GM23338 (cell line): Measurements from ENCODE around the gene PAGE1. TPM values are rescaled to one million over a fixed set of nuclear protein-coding genes. Genes with fewer than 3 reads are reported as not detected.

Source experiments
- ATAC-seq: fragments of 200-7000 bp; cut with Tn5 transposase; 3 replicates; pipeline ENCODE4 v1.9.1; 2020
- DNase-seq: peaks from one replicate; pipeline ENCODE4 v3.0.0-alpha.2; 2015; ENCODE audit warnings: low spot score
- H2AFZ ChIP-seq: fragments of 200-600 bp; sonication (generic); 2 replicates; pipeline ENCODE4 v1.8.0; 2016; ENCODE audit warnings: antibody characterized with exemption, mild to moderate bottlenecking, moderate library complexity
- H3F3A ChIP-seq: fragments of 200-600 bp; sonication (generic); replicated peaks from 2 replicates; pipeline ENCODE4 v1.8.0; 2017; ENCODE audit warnings: antibody characterized with exemption, mixed run types, low read depth
- H3K27ac ChIP-seq: fragments of 200-600 bp; sonication (generic); 2 replicates; pipeline ENCODE4 v1.6.1; 2016; ENCODE audit warnings: low read depth
- H3K27me3 ChIP-seq: fragments of 200-600 bp; sonication (generic); 2 replicates; pipeline ENCODE4 v1.8.0; 2016; ENCODE audit warnings: mild to moderate bottlenecking, mixed run types, moderate library complexity; ENCODE audit not compliant: insufficient read depth
- H3K36me3 ChIP-seq: fragments of 200-600 bp; sonication (generic); 2 replicates; pipeline ENCODE4 v1.8.0; 2016; ENCODE audit warnings: mild to moderate bottlenecking; ENCODE audit not compliant: insufficient read depth
- H3K4me1 ChIP-seq: fragments of 200-600 bp; sonication (generic); 2 replicates; pipeline ENCODE4 v1.8.0; 2016; ENCODE audit warnings: mild to moderate bottlenecking, moderate library complexity; ENCODE audit not compliant: insufficient read depth
- H3K4me2 ChIP-seq: fragments of 200-600 bp; sonication (generic); 2 replicates; pipeline ENCODE4 v1.7.1; 2017; ENCODE audit warnings: mixed run types
- H3K4me3 ChIP-seq: fragments of 200-600 bp; sonication (generic); 2 replicates; pipeline ENCODE4 v1.6.1; 2016; ENCODE audit warnings: mixed run types
- H3K79me2 ChIP-seq: fragments of 200-600 bp; sonication (generic); replicated peaks from 2 replicates; pipeline ENCODE4 v1.8.0; 2017; ENCODE audit warnings: mild to moderate bottlenecking; ENCODE audit not compliant: insufficient read depth
- H3K9me2 ChIP-seq: fragments of 200-600 bp; sonication (generic); 2 replicates; pipeline ENCODE4 v1.8.0; 2017; ENCODE audit not compliant: insufficient read depth
- H4K20me1 ChIP-seq: fragments of 200-600 bp; sonication (generic); replicated peaks from 2 replicates; pipeline ENCODE4 v1.8.0; 2017; ENCODE audit warnings: mild to moderate bottlenecking; ENCODE audit not compliant: insufficient read depth
- H3K27ac Mint-ChIP-seq: 2 replicates; pipeline ENCODE4 v1.8.0; 2020; ENCODE audit warnings: inconsistent platforms, mild to moderate bottlenecking, moderate library complexity, mixed read lengths
- H3K27me3 Mint-ChIP-seq: 3 replicates; pipeline ENCODE4 v1.8.0; 2022; ENCODE audit warnings: low read depth, mild to moderate bottlenecking, moderate library complexity, mixed read lengths, inconsistent platforms; ENCODE audit not compliant: insufficient read depth, poor library complexity
- H3K36me3 Mint-ChIP-seq: 3 replicates; pipeline ENCODE4 v1.8.0; 2021; ENCODE audit warnings: low read depth, mild to moderate bottlenecking, inconsistent platforms, moderate library complexity, mixed read lengths
- H3K4me1 Mint-ChIP-seq: 3 replicates; pipeline ENCODE4 v1.8.0; 2020; ENCODE audit warnings: mild to moderate bottlenecking, inconsistent platforms, mixed read lengths
- H3K4me3 Mint-ChIP-seq: 3 replicates; pipeline ENCODE4 v1.8.0; 2021; ENCODE audit warnings: moderate library complexity, mild to moderate bottlenecking, inconsistent platforms, mixed read lengths
- H3K9me3 Mint-ChIP-seq: 3 replicates; pipeline ENCODE4 v1.8.0; 2020; ENCODE audit warnings: moderate library complexity, mild to moderate bottlenecking, inconsistent platforms, mixed read lengths
- EZH2 ChIP-seq: fragments of 200-600 bp; sonication (generic); IDR thresholded peaks from one replicate; pipeline ENCODE4 v1.8.0; 2017; ENCODE audit warnings: antibody characterized with exemption, mild to moderate bottlenecking, low read depth; ENCODE audit not compliant: unreplicated experiment
- JUNB ChIP-seq: IDR thresholded peaks from one replicate; pipeline ENCODE4 v1.6.1; 2016; ENCODE audit warnings: antibody characterized with exemption; ENCODE audit not compliant: unreplicated experiment
- REST ChIP-seq: IDR thresholded peaks from one replicate; pipeline ENCODE4 v1.6.1; 2018; ENCODE audit warnings: antibody characterized with exemption; ENCODE audit not compliant: unreplicated experiment
- ZNF114 ChIP-seq: fragments of 250-450 bp; sonication (Bioruptor Pico); IDR thresholded peaks from 2 replicates; pipeline ENCODE4 v1.5.0; 2020; ENCODE audit warnings: mild to moderate bottlenecking, moderate library complexity
- ZNF331 ChIP-seq: fragments of 250-450 bp; sonication (Bioruptor Pico); IDR thresholded peaks from 2 replicates; pipeline ENCODE4 v1.5.0; 2020; ENCODE audit warnings: low read depth, mild to moderate bottlenecking, moderate library complexity
- ZNF462 ChIP-seq: fragments of 250-450 bp; sonication (Bioruptor Pico); IDR thresholded peaks from 2 replicates; pipeline ENCODE4 v1.5.0; 2020; ENCODE audit warnings: mild to moderate bottlenecking, moderate library complexity
- polyA plus RNA-seq: library from polyadenylated mRNA; unstranded; fragments of >200 nt; fragmentation: Nextera tagmentation; extraction: Ambion mirVana; gene quantifications from 2 replicates; pipeline ENCODE4 v1.2.1, GENCODE V29; 2016
- total RNA-seq: library from RNA; depleted of rRNA; stranded (reverse); fragments of >200 nt; shearing (Covaris generic); gene quantifications from 2 replicates; pipeline ENCODE4 v1.2.3, GENCODE V29; 2014

The PAGE1 gene
- total and polyA plus RNA-seq, 2 experiments from 2014 or later, result not detected

GRCh38 chrX:49710744-49711319, 15.0 kb upstream of the PAGE1 start:
- Histone ChIP-seq H3F3A (no peaks in the 10 kb centered on the region), H3K4me1 (no peaks in the 10 kb centered on the region), H3K27me3 (no peaks in the 10 kb centered on the region), H2AFZ (no peak overlapping the region), H3K4me3 (no peak overlapping the region), H3K27ac (no peak overlapping the region), H3K9me2 (no peaks in the 10 kb centered on the region), H3K36me3 (no peaks in the 10 kb centered on the region), H3K79me2 (no peaks in the 10 kb centered on the region), H4K20me1 (no peaks in the 10 kb centered on the region), H3K4me2 (no peak overlapping the region)
- H3K4me1 Mint-ChIP-seq, result peaks cover 11% of the 10 kb centered on the region
- H3K9me3 Mint-ChIP-seq, result no peaks in the 10 kb centered on the region
- no peak for TF ChIP-seq ZNF331
- TF ChIP-seq ZNF114, result no peak
- TF ChIP-seq EZH2, result no peak
- TF ChIP-seq JUNB, result no peak
- no peak for TF ChIP-seq ZNF462 (CRISPR knock-in tag)
- TF ChIP-seq REST, result no peak
- no peak overlapping the region for H3K4me3 Mint-ChIP-seq
- DNase-seq (peak; percentile 14), ATAC-seq (peak; percentile 64)
- H3K27ac Mint-ChIP-seq, result no peak overlapping the region
- H3K36me3 Mint-ChIP-seq, result no peaks in the 10 kb centered on the region
- H3K27me3 Mint-ChIP-seq, result no peaks in the 10 kb centered on the region
